K562 (cell line): ENCODE results near the gene HIVEP3. TPM values are rescaled to one million over a fixed set of nuclear protein-coding genes. Genes with fewer than 3 reads are reported as not detected.
A peak's percentile ranks its signal among the peaks of the same experiment; 100 is the strongest.

ENCODE experiments used
- ARID1B ChIP-seq: fragments of 450-650 bp; IDR thresholded peaks from 2 replicates; pipeline ENCODE4 v1.6.1; 2016; ENCODE audit warnings: antibody characterized with exemption, mild to moderate bottlenecking, inconsistent platforms
- CCNT2 ChIP-seq: IDR thresholded peaks from 2 replicates; pipeline ENCODE4 v1.6.1; 2011; ENCODE audit warnings: borderline replicate concordance, low read depth, mild to moderate bottlenecking, moderate library complexity, mixed read lengths, low read length; ENCODE audit not compliant: insufficient read length; ENCODE audit errors: extremely low read depth
- CREM ChIP-seq: IDR thresholded peaks from 2 replicates; pipeline ENCODE4 v1.6.1; 2014; ENCODE audit warnings: antibody characterized with exemption, low read depth
- DACH1 ChIP-seq: fragments of 450-650 bp; IDR thresholded peaks from 2 replicates; pipeline ENCODE4 v1.6.1; 2018; ENCODE audit not compliant: partially characterized antibody
- E2F1 ChIP-seq: sonication (generic); formaldehyde crosslinking; IDR thresholded peaks from 2 replicates; pipeline ENCODE4 v1.8.1; 2023; ENCODE audit warnings: mild to moderate bottlenecking, missing genetic modification reagents, moderate library complexity
- FOXM1 ChIP-seq, 2 experiments: fragments of 450-650 bp in 1 of 2; sonication (generic) in 1 of 2; formaldehyde crosslinking in 1 of 2; IDR thresholded peaks; 2 replicates each; pipeline versions ENCODE4 v1.6.1 to v1.9.0; 2017 to 2022; ENCODE audit warnings: low read depth in 2 of 2, mild to moderate bottlenecking in 2 of 2, missing genetic modification reagents in 1 of 2, moderate library complexity in 1 of 2
- HDAC1 ChIP-seq, 2 experiments: fragments of 450-650 bp; IDR thresholded peaks; 2 replicates each; pipeline ENCODE4 v1.6.1; 2016 to 2017; ENCODE audit warnings: inconsistent platforms in 1 of 2, mild to moderate bottlenecking in 1 of 2, moderate library complexity in 1 of 2
- L3MBTL2 ChIP-seq: fragments of 450-650 bp; IDR thresholded peaks from 2 replicates; pipeline ENCODE4 v1.6.1; 2016; ENCODE audit warnings: mild to moderate bottlenecking, moderate library complexity
- LCOR ChIP-seq: sonication (generic); formaldehyde crosslinking; IDR thresholded peaks from 2 replicates; pipeline ENCODE4 v1.8.0; 2022; ENCODE audit warnings: mild to moderate bottlenecking, missing genetic modification reagents
- MCM7 ChIP-seq, 2 experiments: fragments of 450-650 bp; IDR thresholded peaks; 2 replicates each; pipeline ENCODE4 v1.6.1; 2016 to 2018
- NFYB ChIP-seq: IDR thresholded peaks from 2 replicates; pipeline ENCODE4 v1.6.1; 2011; ENCODE audit warnings: mild to moderate bottlenecking, moderate library complexity; ENCODE audit not compliant: insufficient read length; ENCODE audit errors: extremely low read depth
- NRF1 ChIP-seq, 2 experiments: fragments of 450-650 bp; IDR thresholded peaks in 1 of 2; conservative IDR thresholded peaks in 1 of 2; 2 replicates each; pipeline ENCODE4 v1.6.1; 2014; ENCODE audit warnings: mild to moderate bottlenecking in 2 of 2
- PHF21A ChIP-seq: fragments of 450-650 bp; IDR thresholded peaks from 2 replicates; pipeline ENCODE4 v1.6.1; 2017; ENCODE audit warnings: low read depth, borderline replicate concordance
- PHF8 ChIP-seq: fragments of 200-600 bp; sonication (generic); IDR thresholded peaks from 2 replicates; pipeline ENCODE4 v1.6.1; 2012; ENCODE audit warnings: mixed run types, mild to moderate bottlenecking, inconsistent platforms, low read length, moderate library complexity, borderline replicate concordance
- SRF ChIP-seq, 2 experiments: fragments of 250-450, 450-650 bp in 1 of 2; sonication (Bioruptor Pico) in 1 of 2; sonication (generic) in 1 of 2; formaldehyde crosslinking; IDR thresholded peaks; 2 replicates each; pipeline versions ENCODE4 v1.5.0 to v1.5.1; 2020 to 2022; ENCODE audit warnings: mild to moderate bottlenecking in 1 of 2, missing genetic modification reagents in 1 of 2
- TEAD2 ChIP-seq: fragments of 450-650 bp; IDR thresholded peaks from 2 replicates; pipeline ENCODE4 v1.6.1; 2016; ENCODE audit warnings: missing genetic modification characterization, control low read depth, missing compliant biosample characterization
- ZNF311 ChIP-seq: fragments of 250-450 bp; sonication (Bioruptor Pico); IDR thresholded peaks from 2 replicates; pipeline ENCODE4 v1.4.0; 2020; ENCODE audit warnings: mild to moderate bottlenecking, moderate library complexity
- polyA plus RNA-seq, 8 experiments: library from polyadenylated mRNA; depleted of rRNA in 4 of 8; stranded (reverse) in 5 of 8; unstranded in 3 of 8; fragments of >200 nt; fragmentation: Nextera tagmentation in 2 of 8; fragmentation: Illumina TruSeq in 1 of 8; extraction: Ambion mirVana in 2 of 8; extraction: Trizol in 1 of 8; gene quantifications; 2 replicates each; pipeline versions ENCODE4 v1.2.1 to v1.2.3, GENCODE V29; 2011 to 2014; ENCODE audit warnings: inconsistent platforms in 1 of 8, missing spikeins in 1 of 8
- total RNA-seq, 7 experiments: library from RNA; depleted of rRNA in 6 of 7; stranded (reverse); fragments of >200 nt in 6 of 7; fragmentation: Illumina TruSeq in 2 of 7; extraction: Trizol in 2 of 7; gene quantifications; 2 replicates each; pipeline versions ENCODE4 v1.2.1 to v1.2.3, GENCODE V29; 2011 to 2021; ENCODE audit warnings: low replicate concordance in 1 of 7
- TF ChIP-seq, protein P1 (sequence below): fragments of 250-450 bp; sonication (Bioruptor Pico); IDR thresholded peaks from 2 replicates; pipeline ENCODE4 v1.8.0; 2021; ENCODE audit warnings: mild to moderate bottlenecking, moderate library complexity
- TF ChIP-seq, protein P2 (sequence below): fragments of 250-450 bp; sonication (Bioruptor Pico); IDR thresholded peaks from 2 replicates; pipeline ENCODE4 v1.9.0; 2021; ENCODE audit warnings: mild to moderate bottlenecking, inconsistent platforms
- TF ChIP-seq, protein P3 (sequence below): IDR thresholded peaks from 2 replicates; pipeline ENCODE4 v1.6.1; 2014; ENCODE audit warnings: antibody characterized with exemption

Gene HIVEP3
- total and polyA plus RNA-seq, 9 of the 15 experiments (the other 6 are each of a cell fraction or from before 2014, with no cell fraction given), result 0.09 to 0.58 (median 0.34) TPM; not detected in 1

- TF ChIP-seq, protein P1, sequence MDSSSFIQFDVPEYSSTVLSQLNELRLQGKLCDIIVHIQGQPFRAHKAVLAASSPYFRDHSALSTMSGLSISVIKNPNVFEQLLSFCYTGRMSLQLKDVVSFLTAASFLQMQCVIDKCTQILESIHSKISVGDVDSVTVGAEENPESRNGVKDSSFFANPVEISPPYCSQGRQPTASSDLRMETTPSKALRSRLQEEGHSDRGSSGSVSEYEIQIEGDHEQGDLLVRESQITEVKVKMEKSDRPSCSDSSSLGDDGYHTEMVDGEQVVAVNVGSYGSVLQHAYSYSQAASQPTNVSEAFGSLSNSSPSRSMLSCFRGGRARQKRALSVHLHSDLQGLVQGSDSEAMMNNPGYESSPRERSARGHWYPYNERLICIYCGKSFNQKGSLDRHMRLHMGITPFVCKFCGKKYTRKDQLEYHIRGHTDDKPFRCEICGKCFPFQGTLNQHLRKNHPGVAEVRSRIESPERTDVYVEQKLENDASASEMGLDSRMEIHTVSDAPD (CRISPR knock-in tag), result no peak
- peak; percentile 87; the same call in 1 of the 2 replicates for TF ChIP-seq TEAD2 (tag)
- peak; percentile 63; the same call in 1 of the 2 replicates for TF ChIP-seq PHF8
- TF ChIP-seq DACH1, result no peak
- TF ChIP-seq SRF (CRISPR knock-in tag; IDR thresholded peaks at IDR 0.05), result peak; percentile 42 to 96; a peak in 3 of 4 replicates
- TF ChIP-seq HDAC1 (IDR thresholded peaks at IDR 0.05), result peak in 1 of 2 experiments; percentile 69; a peak in 2 of 4 replicates
- peak; percentile 48; the same call in 1 of the 2 replicates for TF ChIP-seq ARID1B
- TF ChIP-seq E2F1 (CRISPR knock-in tag), result peak; percentile 39; the same call in 1 of the 2 replicates
- TF ChIP-seq FOXM1 (IDR thresholded peaks at IDR 0.05; ENCODE audit: low read depth), result no peak
- no peak for TF ChIP-seq FOXM1 (CRISPR knock-in tag; IDR thresholded peaks at IDR 0.05; ENCODE audit: low read depth)
- TF ChIP-seq PHF21A, result no peak
- TF ChIP-seq NRF1 (conservative IDR thresholded peaks at IDR 0.05 in 1 of 2, IDR thresholded peaks at IDR 0.05 in 1 of 2), result peak; percentile 89 to 91
- TF ChIP-seq ZNF311 (CRISPR knock-in tag), result no peak
- no peak for TF ChIP-seq NFYB
- peak; percentile 97 for TF ChIP-seq L3MBTL2
- peak; percentile 94 for TF ChIP-seq CCNT2
- TF ChIP-seq, protein P2, sequence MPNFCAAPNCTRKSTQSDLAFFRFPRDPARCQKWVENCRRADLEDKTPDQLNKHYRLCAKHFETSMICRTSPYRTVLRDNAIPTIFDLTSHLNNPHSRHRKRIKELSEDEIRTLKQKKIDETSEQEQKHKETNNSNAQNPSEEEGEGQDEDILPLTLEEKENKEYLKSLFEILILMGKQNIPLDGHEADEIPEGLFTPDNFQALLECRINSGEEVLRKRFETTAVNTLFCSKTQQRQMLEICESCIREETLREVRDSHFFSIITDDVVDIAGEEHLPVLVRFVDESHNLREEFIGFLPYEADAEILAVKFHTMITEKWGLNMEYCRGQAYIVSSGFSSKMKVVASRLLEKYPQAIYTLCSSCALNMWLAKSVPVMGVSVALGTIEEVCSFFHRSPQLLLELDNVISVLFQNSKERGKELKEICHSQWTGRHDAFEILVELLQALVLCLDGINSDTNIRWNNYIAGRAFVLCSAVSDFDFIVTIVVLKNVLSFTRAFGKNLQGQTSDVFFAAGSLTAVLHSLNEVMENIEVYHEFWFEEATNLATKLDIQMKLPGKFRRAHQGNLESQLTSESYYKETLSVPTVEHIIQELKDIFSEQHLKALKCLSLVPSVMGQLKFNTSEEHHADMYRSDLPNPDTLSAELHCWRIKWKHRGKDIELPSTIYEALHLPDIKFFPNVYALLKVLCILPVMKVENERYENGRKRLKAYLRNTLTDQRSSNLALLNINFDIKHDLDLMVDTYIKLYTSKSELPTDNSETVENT (CRISPR knock-in tag), result 0 out of 2 replicates have a peak, but pooled peaks have one; percentile 25
- peak; percentile 78 for TF ChIP-seq CREM
- TF ChIP-seq LCOR (CRISPR knock-in tag), result peak; percentile 71; the same call in 1 of the 2 replicates
- TF ChIP-seq, protein P3, sequence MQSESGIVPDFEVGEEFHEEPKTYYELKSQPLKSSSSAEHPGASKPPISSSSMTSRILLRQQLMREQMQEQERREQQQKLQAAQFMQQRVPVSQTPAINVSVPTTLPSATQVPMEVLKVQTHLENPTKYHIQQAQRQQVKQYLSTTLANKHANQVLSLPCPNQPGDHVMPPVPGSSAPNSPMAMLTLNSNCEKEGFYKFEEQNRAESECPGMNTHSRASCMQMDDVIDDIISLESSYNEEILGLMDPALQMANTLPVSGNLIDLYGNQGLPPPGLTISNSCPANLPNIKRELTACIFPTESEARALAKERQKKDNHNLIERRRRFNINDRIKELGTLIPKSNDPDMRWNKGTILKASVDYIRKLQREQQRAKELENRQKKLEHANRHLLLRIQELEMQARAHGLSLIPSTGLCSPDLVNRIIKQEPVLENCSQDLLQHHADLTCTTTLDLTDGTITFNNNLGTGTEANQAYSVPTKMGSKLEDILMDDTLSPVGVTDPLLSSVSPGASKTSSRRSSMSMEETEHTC, result 0 out of 2 replicates have a peak, but pooled peaks have one; percentile 26
- TF ChIP-seq MCM7 (IDR thresholded peaks at IDR 0.05), result no peak
These were observed 422.4 kb downstream of the HIVEP3 start (continued) for GRCh38 chr1:41496080-41497055.
